ENCODE data around the gene FHAD1. TPM values are rescaled to one million over a fixed set of nuclear protein-coding genes. Genes with fewer than 3 reads are reported as not detected.

Gene FHAD1
- total RNA-seq, 2 experiments from 2014 or later, result not detected

DNA sequence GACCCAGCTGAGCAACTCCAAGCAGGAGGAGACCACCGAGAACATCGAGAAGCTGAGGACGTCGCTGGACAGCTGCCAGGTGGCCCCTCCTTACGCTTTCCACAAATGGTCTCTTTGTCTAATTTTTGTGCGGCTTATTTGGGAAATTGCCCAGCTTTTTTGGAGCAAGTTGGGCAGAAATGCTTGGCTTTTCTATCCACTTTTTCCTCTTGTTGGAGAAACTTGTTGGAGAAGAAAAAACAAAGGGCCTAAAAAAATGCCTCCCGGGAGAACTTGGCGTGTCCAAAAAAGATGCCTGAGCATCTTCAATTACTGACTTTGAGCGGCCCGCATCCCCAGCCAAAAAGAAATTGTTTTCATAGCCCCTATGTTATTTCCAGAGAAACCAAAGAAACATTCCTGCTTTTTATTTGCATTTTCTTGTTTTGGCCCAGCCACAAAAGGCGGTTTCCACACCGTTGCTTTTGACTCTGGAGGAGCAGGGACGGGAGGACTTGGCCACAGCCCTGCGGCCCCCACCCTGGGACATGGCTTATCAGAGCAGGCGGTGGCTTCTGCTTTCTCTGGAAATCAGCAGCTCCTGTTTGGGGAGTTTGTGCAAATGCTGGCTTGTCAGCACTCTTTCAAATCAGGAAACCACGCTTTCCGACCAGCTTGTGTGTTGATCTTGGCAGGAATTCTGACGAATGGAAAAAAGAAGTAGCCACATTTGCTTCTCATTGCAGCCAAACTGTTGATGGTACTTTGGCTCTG lies 81.5 kb downstream of the FHAD1 start:
- Mint-ChIP-seq H3K27me3 (peaks cover 9% of the 10 kb centered on the region), H3K36me3 (no peaks in the 10 kb centered on the region), H3K27ac (no peak overlapping the region), H3K9me3 (no peaks in the 10 kb centered on the region), H3K4me1 (ENCODE audit: low read depth) (peaks cover 2% of the 10 kb centered on the region), H3K4me3 (no peak overlapping the region)
- CTCF ChIA-PET, result interaction anchor here (1.5 kb wide), 1 partner anchor 103 kb away, joined by 7 read pairs; no protein-coding TSS in a partner anchor
- no peak for DNase-seq
- POLR2A ChIA-PET, result interaction anchor here (0.8 kb wide), 1 partner anchor 16 kb away, joined by 3 read pairs; no protein-coding TSS in a partner anchor
- intact Hi-C loops (cut with micrococcal nuclease), result no loop called here

DNA sequence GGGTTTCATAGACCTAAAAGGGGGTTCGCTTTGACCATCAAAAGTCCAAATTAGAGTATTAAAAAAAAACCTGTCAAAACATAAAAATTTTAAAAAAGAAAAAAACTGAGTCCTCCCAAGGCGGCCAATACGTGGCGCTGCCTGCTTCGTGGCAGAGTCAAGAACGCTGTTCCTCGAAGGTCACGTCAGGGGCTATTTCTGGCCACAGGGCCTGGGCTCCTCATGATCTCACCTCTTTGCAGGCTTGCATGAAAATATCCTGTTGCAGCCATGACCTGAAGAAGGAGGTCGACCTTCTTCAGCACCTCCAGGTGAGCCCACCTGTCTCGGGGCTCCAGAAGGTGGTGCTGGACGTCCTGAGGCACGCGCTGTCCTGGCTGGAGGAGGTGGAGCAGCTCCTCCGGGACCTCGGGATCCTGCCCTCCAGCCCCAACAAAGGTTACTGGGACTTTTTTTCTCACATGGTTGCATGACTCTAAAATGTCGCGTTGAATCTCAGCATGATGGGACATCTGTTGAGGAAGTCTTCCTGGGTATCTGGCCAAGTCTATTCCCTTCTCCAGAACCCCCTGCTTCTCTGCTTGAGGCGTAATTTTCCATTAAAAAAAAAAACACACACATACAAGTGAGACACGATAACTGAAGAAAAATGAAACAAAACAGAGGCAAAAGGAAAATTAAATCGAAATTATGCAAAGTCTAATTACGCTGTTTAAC lies 82.2 kb downstream of the FHAD1 start:
- intact Hi-C loops (cut with micrococcal nuclease), result no loop called here
- H3K27me3 Mint-ChIP-seq, result peaks cover 9% of the 10 kb centered on the region
- ChIA-PET POLR2A (no interaction called here), CTCF (interaction anchor here (1.5 kb wide), 1 partner anchor 102 kb away, joined by 7 read pairs; no protein-coding TSS in a partner anchor)
- peaks cover 2% of the 10 kb centered on the region for H3K4me1 Mint-ChIP-seq (ENCODE audit: low read depth)
- H3K27ac Mint-ChIP-seq, result no peak overlapping the region
- H3K4me3 Mint-ChIP-seq, result no peak overlapping the region
- no peaks in the 10 kb centered on the region for H3K36me3 Mint-ChIP-seq
- DNase-seq, result no peak
- H3K9me3 Mint-ChIP-seq, result no peaks in the 10 kb centered on the region

DNA sequence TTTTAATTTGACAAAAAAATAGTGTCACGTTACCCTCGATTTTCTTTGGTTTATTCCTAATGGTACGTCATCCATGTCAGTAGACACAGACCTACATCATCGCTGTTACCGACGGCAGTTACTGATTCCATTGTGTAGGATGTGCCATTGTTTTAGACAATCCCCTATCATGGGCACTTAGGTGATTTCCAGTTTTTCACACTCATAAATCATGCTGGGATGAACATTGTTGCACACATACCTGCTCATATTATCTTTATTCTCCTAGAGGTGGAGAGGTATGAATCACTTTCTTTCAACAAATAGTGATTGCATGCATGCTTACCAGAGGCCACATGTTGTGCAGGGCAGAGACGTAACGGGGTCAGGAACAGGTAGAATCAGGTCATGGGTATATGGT lies 83.0 kb downstream of the FHAD1 start:
- intact Hi-C loops (cut with micrococcal nuclease), result no loop called here

DNA sequence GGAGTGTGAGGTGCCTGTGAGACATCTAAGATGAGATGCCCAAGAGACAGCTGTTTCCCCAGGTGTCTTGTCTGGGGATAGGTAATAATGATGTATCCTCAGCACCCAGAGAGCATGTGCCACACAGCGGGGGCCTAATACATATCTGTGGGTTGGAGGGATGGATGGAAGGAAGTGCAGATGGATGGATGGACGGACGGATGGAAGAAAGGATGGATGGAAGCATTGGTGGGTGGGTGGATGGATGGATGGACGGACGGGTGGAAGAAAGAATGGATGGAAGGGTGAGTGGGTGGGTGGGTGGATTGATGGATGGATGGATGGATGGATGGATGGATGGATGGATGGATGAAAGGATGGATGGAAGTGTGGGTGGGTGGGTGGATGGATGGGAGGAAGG lies 84.2 kb downstream of the FHAD1 start:
- H3K9me3 Mint-ChIP-seq, result no peaks in the 10 kb centered on the region
- H3K27ac Mint-ChIP-seq, result no peak overlapping the region
- peaks cover 11% of the 10 kb centered on the region for H3K27me3 Mint-ChIP-seq
- H3K4me3 Mint-ChIP-seq, result no peak overlapping the region
- ChIA-PET POLR2A (no interaction called here), CTCF (interaction anchor here (3.8 kb wide), 1 partner anchor 7 kb away, joined by 24 read pairs; no protein-coding TSS in a partner anchor)
- H3K4me1 Mint-ChIP-seq (ENCODE audit: low read depth), result peaks cover 2% of the 10 kb centered on the region
- intact Hi-C loops (cut with micrococcal nuclease), result no loop called here
- DNase-seq, result no peak
- H3K36me3 Mint-ChIP-seq, result no peaks in the 10 kb centered on the region

More for the DNA sequence above, 83.0 kb downstream of the FHAD1 start:
- no peak for DNase-seq
- Mint-ChIP-seq H3K36me3 (no peaks in the 10 kb centered on the region), H3K27me3 (peaks cover 9% of the 10 kb centered on the region), H3K4me1 (ENCODE audit: low read depth) (peaks cover 2% of the 10 kb centered on the region), H3K9me3 (no peaks in the 10 kb centered on the region), H3K27ac (no peak overlapping the region), H3K4me3 (no peak overlapping the region)
- POLR2A ChIA-PET, result no interaction called here
- CTCF ChIA-PET, result no interaction called here

DNA sequence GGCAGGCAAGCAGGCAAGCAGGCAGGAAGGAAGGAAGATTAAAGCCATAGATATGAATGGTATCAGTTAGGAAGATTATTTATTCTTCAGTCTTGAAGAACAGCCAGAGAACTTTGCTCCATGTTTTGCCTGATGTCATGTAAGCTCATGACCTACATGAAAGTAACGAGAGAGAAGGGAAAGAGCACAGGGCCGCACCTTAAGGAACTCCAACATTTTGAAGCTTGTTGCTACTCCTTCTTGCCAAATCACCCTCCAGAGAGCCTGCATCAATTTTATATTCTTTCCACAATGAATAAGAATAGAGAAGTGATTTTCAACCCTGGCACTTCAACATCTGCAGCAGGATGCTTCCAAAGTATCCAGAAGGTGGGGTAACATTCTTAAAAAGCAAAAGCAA lies 84.7 kb downstream of the FHAD1 start:
- POLR2A ChIA-PET, result no interaction called here
- no peaks in the 10 kb centered on the region for H3K9me3 Mint-ChIP-seq

DNA sequence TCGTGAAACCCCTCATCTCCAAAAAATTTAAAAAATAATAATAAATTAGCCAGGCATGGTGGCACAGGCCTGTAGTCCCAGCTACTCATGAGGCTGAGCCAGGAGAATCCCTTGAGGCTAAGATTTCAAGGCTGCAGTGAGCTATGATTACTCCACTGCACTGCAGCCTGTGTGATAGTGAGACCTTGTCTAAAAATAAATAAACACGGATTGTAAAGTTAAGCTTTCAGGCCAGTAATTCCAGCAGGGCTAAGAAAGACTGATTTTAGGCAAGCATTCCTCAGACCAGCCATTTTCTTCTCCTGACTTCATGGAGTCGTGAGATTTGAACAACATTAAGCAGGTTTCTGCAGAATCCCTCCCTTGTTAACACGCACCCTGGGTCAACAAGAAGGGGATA lies 85.5 kb downstream of the FHAD1 start:
- no peak overlapping the region for H3K4me3 Mint-ChIP-seq
- CTCF ChIA-PET, result interaction anchor here (1.2 to 3.8 kb wide), 2 partner anchors 8 to 99 kb away, joined by 5 to 24 read pairs; no protein-coding TSS in a partner anchor
- H3K4me1 Mint-ChIP-seq (ENCODE audit: low read depth), result peaks cover 2% of the 10 kb centered on the region
- no peaks in the 10 kb centered on the region for H3K9me3 Mint-ChIP-seq
- no peak overlapping the region for H3K27ac Mint-ChIP-seq
- intact Hi-C loops (cut with micrococcal nuclease), result no loop called here
- H3K27me3 Mint-ChIP-seq, result peaks cover 9% of the 10 kb centered on the region
- no peak for DNase-seq
- POLR2A ChIA-PET, result no interaction called here
- no peaks in the 10 kb centered on the region for H3K36me3 Mint-ChIP-seq

More for the DNA sequence above, 84.7 kb downstream of the FHAD1 start:
- peaks cover 2% of the 10 kb centered on the region for H3K4me1 Mint-ChIP-seq (ENCODE audit: low read depth)
- CTCF ChIA-PET, result interaction anchor here (0.7 to 3.8 kb wide), 3 partner anchors 8 to 100 kb away, joined by 3 to 24 read pairs (median 5); no protein-coding TSS in a partner anchor
- no peak overlapping the region for H3K4me3 Mint-ChIP-seq
- DNase-seq, result no peak
- H3K27me3 Mint-ChIP-seq, result peaks cover 11% of the 10 kb centered on the region
- no peaks in the 10 kb centered on the region for H3K36me3 Mint-ChIP-seq
- intact Hi-C loops (cut with micrococcal nuclease), result no loop called here
- H3K27ac Mint-ChIP-seq, result no peak overlapping the region

DNA sequence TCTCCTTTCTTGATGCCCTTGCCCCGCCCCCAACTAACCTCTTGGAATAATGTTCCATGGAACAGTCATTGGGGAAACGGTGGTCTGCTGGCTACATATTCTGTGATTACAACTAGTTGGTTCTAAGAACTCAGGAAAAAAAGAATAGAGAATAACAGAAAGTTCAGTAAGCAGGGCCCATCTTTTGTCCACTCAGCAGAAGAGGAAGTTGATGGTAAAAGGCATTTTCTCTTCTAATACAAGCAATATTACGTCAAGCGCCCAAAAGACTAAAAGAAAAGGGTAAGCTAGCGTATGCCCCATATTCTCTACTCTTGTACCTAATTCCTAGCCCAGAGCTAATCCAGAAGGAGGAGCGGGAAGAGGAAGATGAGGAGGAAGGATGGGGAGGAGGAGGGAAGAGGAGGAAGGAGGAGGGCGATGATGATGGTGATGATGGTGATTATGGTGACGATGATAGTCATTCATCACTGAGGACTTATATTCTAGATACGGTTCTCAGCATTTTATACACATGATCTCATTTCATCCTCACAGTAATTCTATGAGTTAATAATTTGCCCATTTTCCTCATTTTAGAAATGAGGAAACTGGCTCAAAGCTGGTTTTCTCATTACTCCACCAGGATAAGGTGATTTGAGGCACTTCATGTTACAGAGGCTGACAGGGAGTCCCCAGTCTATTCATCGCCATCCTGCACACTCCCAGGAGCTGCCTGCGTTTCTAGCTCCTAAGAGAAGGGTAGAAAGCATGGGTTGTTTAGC lies 86.1 kb downstream of the FHAD1 start:
- DNase-seq, result no peak
- no peaks in the 10 kb centered on the region for H3K9me3 Mint-ChIP-seq
- no peak overlapping the region for H3K4me3 Mint-ChIP-seq
- H3K27me3 Mint-ChIP-seq, result peaks cover 8% of the 10 kb centered on the region
- intact Hi-C loops (cut with micrococcal nuclease), result no loop called here
- CTCF ChIA-PET, result interaction anchor here (1.2 to 3.8 kb wide), 2 partner anchors 9 to 99 kb away, joined by 5 to 24 read pairs; no protein-coding TSS in a partner anchor
- no peak overlapping the region for H3K27ac Mint-ChIP-seq
- POLR2A ChIA-PET, result no interaction called here
- H3K4me1 Mint-ChIP-seq (ENCODE audit: low read depth), result peaks cover 2% of the 10 kb centered on the region
- H3K36me3 Mint-ChIP-seq, result no peaks in the 10 kb centered on the region

DNA sequence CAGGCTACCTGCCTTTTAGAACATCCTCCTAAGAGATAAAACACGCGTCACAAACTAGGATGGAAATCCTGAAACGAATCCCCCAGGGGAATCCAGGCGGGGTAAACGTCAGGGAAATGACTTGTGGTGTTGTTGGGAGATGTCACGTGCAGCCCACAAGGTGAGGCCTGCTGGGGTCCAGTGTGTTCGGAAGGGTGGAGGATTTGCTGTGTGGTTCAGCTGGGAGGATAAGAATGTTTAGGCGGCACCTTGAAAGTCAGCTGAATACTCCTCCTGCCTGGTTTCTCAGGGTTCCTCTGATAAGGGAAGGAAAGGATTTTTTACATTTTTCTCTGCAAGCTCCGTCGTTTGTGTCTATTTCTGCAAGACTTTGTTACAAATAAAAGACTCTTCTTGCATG lies 88.0 kb downstream of the FHAD1 start:
- no peak for DNase-seq
- Mint-ChIP-seq H3K27me3 (peaks cover 8% of the 10 kb centered on the region), H3K4me3 (no peak overlapping the region), H3K9me3 (no peaks in the 10 kb centered on the region), H3K36me3 (no peaks in the 10 kb centered on the region), H3K4me1 (ENCODE audit: low read depth) (no peaks in the 10 kb centered on the region), H3K27ac (no peak overlapping the region)
- ChIA-PET CTCF (interaction anchor here (3.8 kb wide), 1 partner anchor 11 kb away, joined by 24 read pairs; no protein-coding TSS in a partner anchor), POLR2A (no interaction called here)
- intact Hi-C loops (cut with micrococcal nuclease), result no loop called here

DNA sequence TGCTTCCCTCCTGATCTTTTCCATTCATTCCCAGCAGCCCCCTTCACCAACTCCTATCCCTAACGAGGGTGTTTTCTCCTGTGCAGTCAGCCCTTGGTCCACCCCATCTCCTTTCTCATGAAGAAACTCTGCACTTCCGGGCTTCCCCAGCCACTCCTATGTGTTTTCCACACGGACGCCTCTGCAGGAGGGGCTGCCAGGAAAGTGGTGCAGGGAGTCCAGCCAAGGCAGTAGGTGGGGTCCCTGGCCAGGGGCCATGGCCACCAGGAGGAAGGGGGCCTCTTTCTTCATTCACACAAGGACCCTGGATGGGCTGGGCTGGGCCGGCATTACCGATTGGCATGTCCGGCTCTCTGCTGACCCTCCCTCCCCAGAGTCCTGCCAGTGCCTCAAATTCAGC lies 89.8 kb downstream of the FHAD1 start:
- intact Hi-C loops (cut with micrococcal nuclease), result no loop called here
- Mint-ChIP-seq H3K27me3 (peaks cover 4% of the 10 kb centered on the region), H3K36me3 (no peaks in the 10 kb centered on the region), H3K4me1 (ENCODE audit: low read depth) (peaks cover 7% of the 10 kb centered on the region), H3K4me3 (no peak overlapping the region), H3K27ac (no peak overlapping the region), H3K9me3 (no peaks in the 10 kb centered on the region)
- DNase-seq, result no peak
- CTCF ChIA-PET, result no interaction called here
- POLR2A ChIA-PET, result no interaction called here

DNA sequence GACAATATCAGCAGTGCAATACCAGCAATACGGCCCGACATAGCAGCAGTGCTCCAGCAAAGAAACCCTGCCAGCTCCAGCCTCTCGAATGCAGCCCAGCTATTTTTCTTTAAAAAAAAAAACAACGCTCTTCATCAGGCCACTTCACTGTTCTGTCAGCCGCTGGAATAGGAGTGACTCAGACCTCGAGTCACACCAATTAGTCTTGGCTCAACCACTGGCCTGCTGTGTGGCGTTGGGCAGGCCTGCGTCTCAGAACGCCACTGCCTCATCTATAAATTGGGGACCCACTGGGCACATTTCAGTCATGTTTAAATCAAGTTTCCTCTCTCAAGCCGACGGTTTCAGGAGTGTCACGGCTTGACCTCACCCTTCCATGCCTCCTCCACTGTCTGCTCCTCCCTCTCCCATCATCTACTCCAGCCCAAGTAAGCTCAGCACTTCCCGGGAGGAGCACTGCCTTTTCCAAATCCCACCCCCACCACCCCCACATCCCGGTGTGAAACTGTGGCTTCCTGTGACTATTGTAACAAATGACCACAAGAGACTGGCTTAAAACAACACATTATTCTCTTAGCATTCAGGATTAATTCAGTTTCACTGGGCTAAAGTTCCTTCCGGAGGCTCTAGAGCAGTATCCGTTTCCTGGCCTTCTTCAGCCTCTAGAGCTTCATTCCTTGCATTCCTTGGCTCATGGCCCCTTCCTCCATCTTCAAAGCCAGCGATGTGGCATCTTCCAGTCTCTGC lies 90.8 kb downstream of the FHAD1 start:
- Mint-ChIP-seq H3K36me3 (no peaks in the 10 kb centered on the region), H3K4me3 (no peak overlapping the region), H3K9me3 (no peaks in the 10 kb centered on the region), H3K4me1 (ENCODE audit: low read depth) (peaks cover 12% of the 10 kb centered on the region), H3K27me3 (peaks cover 4% of the 10 kb centered on the region), H3K27ac (no peak overlapping the region)
- ChIA-PET POLR2A (no interaction called here), CTCF (interaction anchor here (1.2 kb wide), 1 partner anchor 14 kb away, joined by 4 read pairs; no protein-coding TSS in a partner anchor)
- intact Hi-C loops (cut with micrococcal nuclease), result no loop called here
- DNase-seq, result no peak

DNA sequence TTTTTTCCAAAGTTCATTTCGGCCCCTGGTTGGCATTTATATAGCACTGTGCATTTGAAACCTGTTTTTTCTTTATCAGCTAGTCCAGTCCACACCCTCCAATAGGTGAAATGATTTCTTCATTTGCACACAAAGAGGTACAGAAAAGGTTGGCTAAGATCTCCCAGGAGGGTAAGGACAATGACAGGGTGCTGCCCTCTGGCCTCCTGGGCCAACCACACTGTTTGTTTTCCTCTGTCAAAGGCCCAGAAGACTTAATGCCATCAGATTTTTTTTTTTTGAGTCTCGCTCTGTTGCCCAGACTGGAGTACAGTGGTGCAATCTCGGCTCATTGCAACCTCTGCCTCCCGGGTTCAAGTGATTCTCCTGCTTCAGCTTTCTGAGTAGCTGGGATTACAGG lies 92.5 kb downstream of the FHAD1 start:
- CTCF ChIA-PET, result interaction anchor here (0.9 to 3.7 kb wide), 5 partner anchors 16 to 211 kb away, joined by 3 to 18 read pairs (median 4); no protein-coding TSS in a partner anchor
- POLR2A ChIA-PET, result no interaction called here
- intact Hi-C loops (cut with micrococcal nuclease), result no loop called here
- H3K4me1 Mint-ChIP-seq (ENCODE audit: low read depth), result peaks cover 16% of the 10 kb centered on the region
- H3K36me3 Mint-ChIP-seq, result no peaks in the 10 kb centered on the region
- H3K27ac Mint-ChIP-seq, result no peak overlapping the region
- no peak overlapping the region for H3K4me3 Mint-ChIP-seq
- peaks cover 11% of the 10 kb centered on the region for H3K27me3 Mint-ChIP-seq
- no peaks in the 10 kb centered on the region for H3K9me3 Mint-ChIP-seq
- DNase-seq, result no peak
